Measurements from ENCODE around the gene MSI1.

MSI1 gene

DNA sequence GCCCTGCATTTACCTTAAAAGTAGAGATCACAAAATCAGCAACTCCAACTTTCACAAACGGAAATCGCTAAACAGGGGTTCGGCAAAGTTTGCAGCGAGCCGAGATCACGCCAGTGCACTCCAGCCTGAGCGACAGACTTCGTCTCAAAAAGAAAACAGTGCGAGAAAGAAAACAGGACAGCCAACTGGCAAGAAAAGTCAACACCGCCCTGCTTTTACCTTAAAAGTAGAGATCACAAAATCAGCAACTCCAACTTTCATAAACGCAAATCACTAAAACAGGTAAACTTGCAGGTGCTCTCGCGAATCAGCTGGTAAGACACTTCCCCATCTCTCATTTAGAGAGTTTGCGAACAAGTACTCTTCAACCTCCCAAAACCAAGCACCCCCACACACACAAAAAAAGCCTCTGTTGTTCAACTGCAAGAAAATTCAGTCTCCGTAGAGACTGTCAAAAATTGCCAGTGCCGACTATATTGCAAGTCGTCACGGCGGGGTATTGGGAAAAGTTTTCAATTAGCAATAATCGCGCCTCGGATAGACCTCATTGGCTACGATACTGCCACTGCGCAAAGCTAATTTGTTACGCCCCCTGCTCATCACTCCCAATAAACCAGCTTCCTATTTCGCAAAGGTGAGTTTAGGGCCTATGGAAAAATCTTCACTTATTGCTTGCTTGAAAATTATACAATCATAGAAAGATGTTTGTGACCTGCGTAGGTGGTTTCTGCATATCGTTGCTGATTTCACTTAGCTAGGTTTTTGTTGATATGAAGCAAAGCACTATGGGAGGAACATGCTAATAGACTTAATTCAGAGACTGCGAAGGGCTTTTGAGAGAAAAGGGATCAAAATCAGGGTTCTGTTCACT, 76.1 kb downstream of the MSI1 start, which contains the start of gene RNU4-1:
TSS of gene RNU4-1 (minus strand) at position 577 of the 871 bp plus-strand sequence.
- Mint-ChIP-seq H3K9me3 (no peaks in the 10 kb centered on the region), H3K4me1 (peaks cover 0 to 8% of the 10 kb centered on the region in 2 donors), H3K36me3 (no peaks in the 10 kb centered on the region), H3K4me3 (no peak within 1 kb of the TSS), H3K27me3 (no peaks in the 10 kb centered on the region), H3K27ac (no peak within 1 kb of the TSS)
- ATAC-seq (replicated peaks) (peak; percentile 62 to 65), DNase-seq (peak; percentile 89)

DNA sequence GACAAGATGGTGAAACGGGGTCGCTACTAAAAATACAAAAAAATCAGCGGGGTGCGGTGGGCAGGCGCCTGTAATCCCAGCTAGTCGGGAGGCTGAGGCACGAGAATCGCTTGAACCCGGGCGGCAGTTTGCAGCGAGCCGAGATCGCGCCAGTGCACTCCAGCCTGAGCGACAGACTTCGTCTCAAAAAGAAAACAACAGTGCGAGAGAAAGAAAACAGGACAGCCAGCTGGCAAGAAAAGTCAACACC, 76.6 kb downstream of the MSI1 start:
- no peak overlapping the region for H3K4me3 Mint-ChIP-seq
- peak; percentile 83 for DNase-seq
- H3K4me1 Mint-ChIP-seq: peaks cover 4 to 8% of the 10 kb centered on the region in 2 donors
- H3K27ac Mint-ChIP-seq: no peak overlapping the region
- H3K27me3 Mint-ChIP-seq: no peaks in the 10 kb centered on the region
- H3K9me3 Mint-ChIP-seq: no peaks in the 10 kb centered on the region
- peak in 1 of 2 donors; percentile 38 for ATAC-seq (replicated peaks)
- no peaks in the 10 kb centered on the region for H3K36me3 Mint-ChIP-seq
